ENCODE measurements around the gene GDF9.

GRCh38 chr5:132828846-132829494 is 37.3 kb downstream of the GDF9 start:
- no peak for TF ChIP-seq CTCF (IDR thresholded peaks at IDR 0.05; ENCODE audit: low read depth, low read length)
- TF ChIP-seq POLR2A (IDR thresholded peaks at IDR 0.05; ENCODE audit: extremely low read depth, insufficient read length) = no peak
- no peak for TF ChIP-seq MYC (IDR thresholded peaks at IDR 0.05; ENCODE audit: low read depth, low read length)
- TF ChIP-seq MAX (IDR thresholded peaks at IDR 0.05; ENCODE audit: low read depth, low read length) = no peak
